Measurements from ENCODE around the gene AVPR2.
A peak's percentile ranks its signal among the peaks of the same experiment; 100 is the strongest.

Gene AVPR2

DNA sequence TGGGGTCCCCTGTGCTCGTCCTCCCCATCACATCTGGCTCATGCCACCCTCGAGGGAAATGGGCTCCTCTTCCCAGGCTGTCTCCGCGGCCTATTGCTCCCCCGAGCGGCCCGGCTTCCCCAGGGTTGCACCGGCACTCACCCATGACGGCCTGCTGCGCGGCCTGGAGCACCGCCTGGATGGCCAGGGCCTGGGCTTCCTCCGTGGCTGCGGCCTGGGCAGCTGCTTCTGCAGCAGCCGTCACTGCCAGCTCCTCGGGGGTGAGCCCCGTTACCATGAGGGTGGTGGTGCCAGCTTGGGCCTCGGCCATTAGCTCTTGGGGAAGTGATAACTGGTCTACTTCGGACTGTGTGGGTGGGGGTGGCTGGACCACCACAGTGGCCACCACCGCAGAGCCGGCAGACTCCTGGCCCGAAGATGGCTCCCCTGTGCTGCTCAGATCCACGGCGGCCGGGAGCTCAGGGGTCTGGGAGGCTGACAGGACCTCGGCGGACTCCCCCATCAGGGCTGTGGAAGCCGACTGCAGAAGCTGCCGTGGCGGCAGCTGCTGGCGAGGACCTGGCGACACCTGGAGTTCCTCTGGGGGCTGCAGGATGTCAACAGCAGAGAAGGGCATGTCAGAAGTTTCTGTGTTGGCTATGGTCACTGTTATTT lies 48.0 kb downstream of the AVPR2 start:
- no peak for DNase-seq (ENCODE audit: low read depth in 2 of 2)

DNA sequence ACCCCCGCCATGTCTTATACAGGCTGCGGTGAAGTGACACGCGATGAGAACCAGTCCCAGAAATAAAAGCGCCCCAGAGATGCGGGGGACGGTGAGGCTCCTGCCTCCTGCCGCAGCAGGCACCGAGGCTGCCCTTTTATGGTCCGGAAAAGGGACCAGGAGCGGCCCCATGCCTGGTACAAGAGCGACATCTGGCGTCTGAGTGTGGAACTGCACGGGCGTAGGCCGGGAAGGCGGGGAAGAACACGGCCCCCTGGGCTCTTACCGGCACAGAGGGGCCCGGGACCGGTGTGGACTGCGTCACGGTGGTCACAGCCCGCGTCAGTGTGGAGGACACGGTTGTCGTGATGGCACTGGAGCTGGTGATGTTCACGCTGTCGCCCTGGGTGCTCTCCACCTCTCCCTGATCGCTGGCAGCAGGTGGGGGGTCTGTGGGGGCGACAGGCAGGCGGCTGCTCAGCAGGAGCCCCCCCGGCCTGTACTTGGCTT lies 48.9 kb downstream of the AVPR2 start:
- peak; percentile 59 to 64 for DNase-seq (ENCODE audit: low read depth in 2 of 2)

DNA sequence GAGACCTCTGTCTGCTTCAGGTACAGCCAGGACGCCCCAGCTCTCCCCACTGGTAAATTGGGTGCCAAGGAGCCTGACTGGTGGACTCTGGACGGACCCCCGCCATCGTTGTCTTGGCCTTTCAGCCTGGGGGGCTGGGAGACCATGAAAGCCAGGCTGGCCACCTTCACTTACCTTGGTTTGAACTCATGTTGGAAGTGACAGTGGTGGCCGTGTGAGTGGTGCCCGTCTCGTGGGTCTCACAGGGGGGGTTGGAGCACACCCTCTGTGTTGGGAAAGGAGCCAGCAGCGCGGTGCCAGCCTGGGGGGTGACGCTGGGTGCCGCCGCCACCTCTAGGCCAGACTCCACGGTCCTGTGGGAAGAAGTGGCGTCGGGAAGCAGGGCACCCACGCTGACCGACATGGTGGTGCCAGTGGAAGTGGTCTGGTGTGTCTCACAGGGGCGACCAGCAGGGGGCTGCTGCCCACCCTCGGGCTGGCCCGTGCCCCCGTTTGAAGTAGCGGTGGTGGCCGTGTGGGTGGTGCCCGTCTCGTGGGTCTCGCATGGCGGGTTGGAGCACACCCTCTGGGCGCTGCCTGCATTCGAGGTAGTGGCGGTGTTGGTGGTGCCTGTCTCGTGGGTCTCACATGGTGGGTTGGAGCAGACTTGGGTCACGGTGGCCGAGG lies 49.6 kb downstream of the AVPR2 start:
- no peak for DNase-seq (ENCODE audit: low read depth in 2 of 2)

DNA sequence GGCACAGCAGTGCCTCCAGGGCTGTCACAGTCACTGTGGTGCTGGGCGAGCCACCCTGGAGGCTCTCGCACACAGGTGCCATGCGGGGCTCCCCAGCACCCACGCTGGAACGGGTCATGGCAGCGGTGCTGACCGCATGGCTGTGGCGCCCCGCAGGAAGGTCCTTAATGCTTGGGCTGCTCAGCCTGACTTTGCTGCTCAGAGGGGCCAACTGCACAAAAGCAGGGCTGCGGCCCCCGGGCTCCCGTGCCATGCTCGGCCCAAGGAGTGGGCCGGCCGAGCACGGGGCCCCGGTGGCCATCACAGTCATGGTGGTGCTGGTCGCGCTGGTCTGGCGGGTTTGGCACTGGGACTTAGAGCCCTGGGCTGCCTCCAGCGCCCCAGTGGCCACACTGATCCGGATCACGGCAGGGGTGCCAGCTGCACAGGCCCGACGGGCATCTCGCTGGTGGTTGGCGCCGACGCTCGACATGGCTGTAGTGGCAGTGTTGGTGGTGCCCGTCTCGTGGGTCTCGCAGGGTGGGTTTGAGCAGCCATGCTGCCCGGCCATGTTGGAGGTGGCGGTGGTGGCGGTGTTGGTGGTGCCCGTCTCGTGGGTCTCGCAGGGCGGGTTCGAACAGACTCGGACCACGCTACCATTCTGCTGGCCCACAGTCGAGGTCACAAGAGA lies 50.2 kb downstream of the AVPR2 start:
- DNase-seq (ENCODE audit: low read depth in 2 of 2): no peak

DNA sequence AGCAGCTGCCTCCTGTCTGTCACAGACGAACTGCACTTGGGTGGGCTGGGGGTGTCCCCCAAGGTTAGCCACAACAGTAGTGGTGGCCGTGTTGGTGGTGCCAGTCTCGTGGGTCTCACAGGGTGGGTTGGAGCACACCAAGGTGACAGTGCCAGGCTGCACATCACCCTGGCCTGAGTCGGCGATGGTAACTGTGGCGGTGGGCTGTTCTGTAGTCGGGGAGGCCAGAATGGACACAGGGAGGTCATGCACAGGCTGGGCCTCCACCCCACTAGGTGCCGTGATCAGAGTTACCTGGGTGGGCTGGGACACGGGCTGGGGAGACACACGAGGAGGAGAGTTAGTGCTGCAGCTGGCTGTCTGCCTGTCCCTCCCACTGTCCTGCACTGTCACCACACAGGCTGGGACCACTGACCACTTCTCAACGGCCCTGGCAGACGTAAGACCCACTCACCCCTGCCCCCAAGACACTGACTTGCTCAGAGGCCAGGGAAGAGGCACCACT lies 50.8 kb downstream of the AVPR2 start:
- no peak for DNase-seq (ENCODE audit: low read depth in 2 of 2)

DNA sequence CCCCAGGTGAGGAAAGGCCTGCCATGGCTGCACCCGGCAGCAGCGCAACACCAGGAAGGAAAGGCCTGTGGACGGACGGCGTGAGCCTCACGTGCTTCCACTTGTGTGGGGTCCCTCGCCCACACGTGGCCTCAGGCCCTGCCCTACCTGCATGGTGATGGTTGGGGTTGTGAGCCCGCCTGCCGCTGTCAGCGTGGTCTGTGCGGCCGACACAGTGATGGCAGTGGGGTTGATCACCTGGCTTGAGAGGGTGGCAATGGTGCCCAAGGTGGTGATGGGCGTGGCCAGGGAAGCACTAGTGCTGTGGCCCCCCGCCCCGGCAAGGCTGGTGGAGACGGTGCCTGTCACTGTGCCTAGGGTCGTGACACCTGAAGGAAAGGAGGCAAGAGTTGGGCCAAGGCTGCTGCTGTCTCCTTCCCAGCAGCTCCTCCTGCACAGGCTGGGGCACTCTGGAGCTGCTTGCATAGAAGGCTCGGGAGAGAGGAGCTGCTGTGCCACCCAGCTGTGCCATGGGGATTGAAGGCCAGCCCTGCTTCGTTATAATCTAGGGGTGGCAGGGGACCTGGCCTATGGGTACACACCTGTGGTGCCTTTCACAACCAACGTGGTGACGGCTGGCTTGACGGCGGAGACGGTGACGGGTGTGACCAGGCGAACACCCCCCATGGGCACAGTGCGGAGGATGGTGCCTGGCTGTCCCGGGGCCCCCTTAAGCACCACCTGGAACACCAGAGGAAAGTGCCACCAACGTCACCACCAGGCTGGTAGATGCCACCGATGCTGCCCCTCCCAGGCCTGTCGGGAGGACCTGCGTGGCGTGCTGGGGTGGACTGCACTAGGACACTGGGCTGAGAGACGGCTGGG lies 51.8 kb downstream of the AVPR2 start:
- DNase-seq (ENCODE audit: low read depth in 2 of 2): no peak
